Osteocyte (in vitro differentiated cells): ENCODE results near the gene INS. TPM values are rescaled to one million over a fixed set of nuclear protein-coding genes. Genes with fewer than 3 reads are reported as not detected.

ENCODE experiments used
- DNase-seq: peaks from one replicate; pipeline ENCODE4 v3.0.0; 2021; ENCODE audit warnings: mixed read lengths; ENCODE audit not compliant: unreplicated experiment; ENCODE audit errors: extremely low spot score
- H3K27ac Mint-ChIP-seq: one replicate; pipeline ENCODE4 v1.8.0; 2021; ENCODE audit warnings: mild to moderate bottlenecking, mixed read lengths; ENCODE audit not compliant: unreplicated experiment
- H3K27me3 Mint-ChIP-seq: one replicate; pipeline ENCODE4 v1.8.0; 2021; ENCODE audit warnings: mixed read lengths; ENCODE audit not compliant: unreplicated experiment
- H3K36me3 Mint-ChIP-seq: one replicate; pipeline ENCODE4 v1.8.0; 2021; ENCODE audit warnings: mixed read lengths; ENCODE audit not compliant: unreplicated experiment
- H3K4me1 Mint-ChIP-seq: one replicate; pipeline ENCODE4 v1.8.0; 2021; ENCODE audit warnings: mixed read lengths; ENCODE audit not compliant: unreplicated experiment
- H3K4me3 Mint-ChIP-seq: one replicate; pipeline ENCODE4 v1.8.0; 2021; ENCODE audit warnings: mild to moderate bottlenecking, moderate library complexity, mixed read lengths; ENCODE audit not compliant: unreplicated experiment
- H3K9me3 Mint-ChIP-seq: one replicate; pipeline ENCODE4 v1.8.0; 2021; ENCODE audit warnings: mixed read lengths; ENCODE audit not compliant: unreplicated experiment
- CTCF ChIP-seq: fragments of 200-600 bp; sonication (generic); IDR thresholded peaks from 2 replicates; pipeline ENCODE4 v1.5.0; 2021; ENCODE audit warnings: antibody characterized with exemption, mild to moderate bottlenecking, moderate library complexity
- total RNA-seq: library from RNA; stranded (reverse); gene quantifications from 2 replicates; pipeline ENCODE4 v1.2.1, GENCODE V29; 2021

The INS gene
- total RNA-seq, 1 donor from 2014 or later: not detected

GRCh38 chr11:2177076-2177475 is 16.1 kb upstream of the INS start:
- DNase-seq: no peak
- H3K27ac Mint-ChIP-seq: no peak overlapping the region
- no peaks in the 10 kb centered on the region for H3K27me3 Mint-ChIP-seq
- H3K4me1 Mint-ChIP-seq: peaks cover 10% of the 10 kb centered on the region
- no peaks in the 10 kb centered on the region for H3K36me3 Mint-ChIP-seq
- no peak overlapping the region for H3K4me3 Mint-ChIP-seq
- H3K9me3 Mint-ChIP-seq: no peaks in the 10 kb centered on the region
- no peak for TF ChIP-seq CTCF

- Mint-ChIP-seq H3K27ac (no peak overlapping the region), H3K9me3 (no peaks in the 10 kb centered on the region), H3K27me3 (no peaks in the 10 kb centered on the region), H3K4me1 (peaks cover 10% of the 10 kb centered on the region), H3K4me3 (no peak overlapping the region), H3K36me3 (no peaks in the 10 kb centered on the region)
- no peak for DNase-seq
- no peak for TF ChIP-seq CTCF
These were observed 15.4 kb upstream of the INS start for GRCh38 chr11:2176389-2176900.

- Mint-ChIP-seq H3K27ac (no peak overlapping the region), H3K27me3 (no peaks in the 10 kb centered on the region), H3K36me3 (no peaks in the 10 kb centered on the region), H3K4me3 (no peak overlapping the region), H3K9me3 (no peaks in the 10 kb centered on the region), H3K4me1 (peaks cover 10% of the 10 kb centered on the region)
- TF ChIP-seq CTCF: no peak
- no peak for DNase-seq
These were observed 14.7 kb upstream of the INS start for GRCh38 chr11:2175659-2176058.

DNA sequence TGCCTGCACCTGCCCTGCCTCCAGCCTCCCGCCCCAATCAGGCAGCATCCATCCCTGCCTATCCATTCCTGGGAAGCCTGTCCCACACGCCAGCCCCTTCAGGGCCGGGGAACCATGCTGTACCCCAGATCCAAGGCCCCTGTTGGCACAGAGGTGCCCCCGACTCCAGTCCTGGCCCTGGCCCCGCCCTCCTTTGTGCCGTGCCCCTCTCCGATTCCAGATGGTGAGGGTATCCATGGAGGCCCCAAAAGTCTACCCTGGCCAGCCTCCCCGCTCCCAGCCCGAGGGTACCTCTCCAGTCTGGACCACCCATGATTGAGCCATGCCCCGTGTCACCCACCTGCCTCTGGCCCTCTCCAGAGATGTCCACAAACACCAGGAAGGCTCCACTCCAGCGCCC is 13.4 kb upstream of the INS start:
- TF ChIP-seq CTCF: no peak
- no peak for DNase-seq
- Mint-ChIP-seq H3K27ac (no peak overlapping the region), H3K36me3 (no peaks in the 10 kb centered on the region), H3K4me1 (peaks cover 10% of the 10 kb centered on the region), H3K9me3 (no peaks in the 10 kb centered on the region), H3K4me3 (no peak overlapping the region), H3K27me3 (no peaks in the 10 kb centered on the region)

DNA sequence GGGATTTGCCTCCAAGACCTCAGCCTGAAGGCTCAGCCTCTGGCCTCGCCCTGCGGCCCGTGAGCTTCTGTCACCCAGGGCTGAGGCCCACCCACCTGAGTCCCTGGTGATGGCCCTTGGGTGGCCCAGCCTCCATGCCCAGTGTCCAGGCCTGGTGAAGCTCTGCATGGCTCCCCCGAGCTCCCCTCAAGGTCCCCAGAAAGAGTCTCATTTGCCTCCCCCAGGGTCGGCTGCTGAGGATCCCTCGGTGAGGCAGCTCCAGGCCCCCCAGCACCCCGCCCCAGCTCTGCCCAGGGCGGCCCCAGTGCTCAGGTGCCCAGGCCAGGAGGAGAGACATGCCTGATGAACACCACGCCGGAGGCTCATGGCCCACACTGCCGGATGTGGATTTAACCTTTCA is 12.8 kb upstream of the INS start:
- DNase-seq: no peak
- TF ChIP-seq CTCF: no peak
- Mint-ChIP-seq H3K36me3 (no peaks in the 10 kb centered on the region), H3K4me1 (peaks cover 4% of the 10 kb centered on the region), H3K4me3 (no peak overlapping the region), H3K27me3 (no peaks in the 10 kb centered on the region), H3K9me3 (no peaks in the 10 kb centered on the region), H3K27ac (no peak overlapping the region)
